Panc1 (cell line): Measurements from ENCODE around the gene CHST14. TPM values are rescaled to one million over a fixed set of nuclear protein-coding genes. Genes with fewer than 3 reads are reported as not detected.

ENCODE experiments used
- ATAC-seq: fragments of 200-7000 bp; cut with Tn5 transposase; 2 replicates; pipeline ENCODE4 v1.9.1; 2020; ENCODE audit warnings: mild to moderate bottlenecking, moderate library complexity
- BruUV-seq: library from RNA; stranded (reverse); fragments of 400-500 nt; replicated peaks from 2 replicates; lab custom pipeline; 2021; lab: Mats Ljungman, UMichigan
- CTCF ChIA-PET: fragments of 300-600 bp; sonication (Branson Sonifier 250); formaldehyde crosslinking; loops from one replicate; lab custom pipeline; 2022; ENCODE audit warnings: antibody characterized with exemption; lab: Charles Lee
- POLR2A ChIA-PET: fragments of 300-600 bp; sonication (Branson Sonifier 250); formaldehyde crosslinking; loops from one replicate; lab custom pipeline; 2022; ENCODE audit warnings: antibody characterized with exemption; lab: Charles Lee
- DNase-seq: peaks from one replicate; pipeline ENCODE4 v3.0.0-alpha.2; 2010; ENCODE audit warnings: low read depth, low spot score
- H3K27ac ChIP-seq: 2 replicates; pipeline ENCODE4 v1.5.1; 2011; ENCODE audit warnings: mild to moderate bottlenecking, low read length, inconsistent platforms
- H3K27me3 ChIP-seq: fragments of 200-500 bp; sonication (Bioruptor generic); 2 replicates; pipeline ENCODE4 v1.6.0; 2014; ENCODE audit warnings: low read length, inconsistent platforms; ENCODE audit not compliant: control insufficient read depth, insufficient read depth
- H3K36me3 ChIP-seq: fragments of 200-500 bp; sonication (Bioruptor generic); 2 replicates; pipeline ENCODE4 v1.5.1; 2014; ENCODE audit warnings: inconsistent platforms, mild to moderate bottlenecking, low read length, moderate library complexity; ENCODE audit not compliant: control insufficient read depth, insufficient read depth
- H3K4me1 ChIP-seq: 2 replicates; pipeline ENCODE4 v1.5.1; 2011; ENCODE audit warnings: inconsistent platforms, mild to moderate bottlenecking, low read length, moderate library complexity; ENCODE audit not compliant: control insufficient read depth, insufficient read depth
- H3K4me3 ChIP-seq, 2 experiments: 2 replicates each; pipeline ENCODE4 v1.5.1; 2011 to 2012; ENCODE audit warnings: low read depth in 2 of 2, low read length in 2 of 2, mild to moderate bottlenecking in 2 of 2, inconsistent platforms in 1 of 2, moderate library complexity in 1 of 2
- H3K9me3 ChIP-seq: fragments of 200-500 bp; sonication (Bioruptor generic); 2 replicates; pipeline ENCODE4 v1.5.1; 2014; ENCODE audit warnings: low read depth, mild to moderate bottlenecking, inconsistent platforms, low read length, moderate library complexity; ENCODE audit not compliant: control insufficient read depth, insufficient read depth
- POLR2AphosphoS5 ChIP-seq: IDR thresholded peaks from 2 replicates; pipeline ENCODE4 v1.6.1; 2012; ENCODE audit warnings: mild to moderate bottlenecking, low read depth, low read length, moderate library complexity
- SIN3A ChIP-seq: IDR thresholded peaks from 2 replicates; pipeline ENCODE4 v1.6.1; 2012; ENCODE audit warnings: low read depth, mild to moderate bottlenecking, low read length, moderate library complexity, borderline replicate concordance; ENCODE audit not compliant: insufficient read depth
- TCF7L2 ChIP-seq: IDR thresholded peaks from 2 replicates; pipeline ENCODE4 v1.6.1; 2011; ENCODE audit warnings: mild to moderate bottlenecking, low read depth, low read length, inconsistent platforms
- in situ Hi-C: cut with HindIII; loops from 2 replicates; pipeline ENCODE4 v1.10.0; 2016; ENCODE audit warnings: low sequenced_read_pairs, low pct_unique_long_range_greater_than_20kb
- intact Hi-C: fragments of 100-400 bp; cut with micrococcal nuclease; formaldehyde crosslinking; loops from one replicate; pipeline ENCODE4 v1.10.0; 2022; ENCODE audit not compliant: unreplicated experiment
- total RNA-seq: library from RNA; stranded (reverse); gene quantifications from one replicate; pipeline ENCODE4 v1.2.1, GENCODE V29; 2021; ENCODE audit not compliant: unreplicated experiment
- TF ChIP-seq, protein P1 (sequence below): fragments of 450-650 bp; IDR thresholded peaks from 2 replicates; pipeline ENCODE4 v1.5.1; 2017; ENCODE audit warnings: mild to moderate bottlenecking
- TF ChIP-seq, protein P2 (sequence below), 2 experiments: IDR thresholded peaks; 2 replicates each; pipeline ENCODE4 v1.6.1; 2011 to 2012; ENCODE audit warnings: low read depth in 2 of 2, control low read depth in 1 of 2, low read length in 1 of 2, mild to moderate bottlenecking in 1 of 2, moderate library complexity in 1 of 2; ENCODE audit not compliant: insufficient read depth in 1 of 2

CHST14 gene
- total RNA-seq, 1 experiment from 2014 or later = 42.4 TPM

DNA sequence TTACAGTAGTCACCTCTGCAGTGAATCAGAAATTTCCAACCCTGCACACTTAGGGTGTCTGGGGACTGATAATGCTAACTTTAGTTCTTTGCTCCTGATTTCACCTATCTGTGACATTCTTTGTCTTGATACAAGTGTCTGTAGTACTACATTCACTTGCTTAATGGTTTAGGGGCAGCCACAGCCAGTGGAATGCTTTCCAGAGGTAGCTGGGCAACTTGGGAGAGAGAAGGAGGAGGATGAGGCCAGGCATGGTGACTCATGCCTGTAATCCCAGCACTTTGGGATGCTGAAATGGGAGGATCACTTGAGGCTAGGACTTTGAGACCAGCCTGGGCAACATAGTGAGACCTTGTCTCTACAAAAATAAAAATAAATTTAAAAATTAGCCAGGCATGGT, 21.5 kb upstream of the CHST14 start:
- Histone ChIP-seq H3K4me1 (peaks cover 49% of the 10 kb centered on the region), H3K27ac (no peak overlapping the region), H3K4me3 (no peak overlapping the region), H3K36me3 (no peaks in the 10 kb centered on the region), H3K9me3 (no peaks in the 10 kb centered on the region), H3K27me3 (no peaks in the 10 kb centered on the region)
- in situ Hi-C loops = no loop called here
- BruUV-seq = no TSS peak
- ChIA-PET POLR2A (interaction anchor here (0.7 kb wide), 1 partner anchor 11 kb away, joined by 11 read pairs; no protein-coding TSS in a partner anchor), CTCF (interaction anchor here (0.9 kb wide), 1 partner anchor 94 kb away, joined by 10 read pairs; no protein-coding TSS in a partner anchor)
- intact Hi-C loops = no loop called here
- TF ChIP-seq, protein P1, sequence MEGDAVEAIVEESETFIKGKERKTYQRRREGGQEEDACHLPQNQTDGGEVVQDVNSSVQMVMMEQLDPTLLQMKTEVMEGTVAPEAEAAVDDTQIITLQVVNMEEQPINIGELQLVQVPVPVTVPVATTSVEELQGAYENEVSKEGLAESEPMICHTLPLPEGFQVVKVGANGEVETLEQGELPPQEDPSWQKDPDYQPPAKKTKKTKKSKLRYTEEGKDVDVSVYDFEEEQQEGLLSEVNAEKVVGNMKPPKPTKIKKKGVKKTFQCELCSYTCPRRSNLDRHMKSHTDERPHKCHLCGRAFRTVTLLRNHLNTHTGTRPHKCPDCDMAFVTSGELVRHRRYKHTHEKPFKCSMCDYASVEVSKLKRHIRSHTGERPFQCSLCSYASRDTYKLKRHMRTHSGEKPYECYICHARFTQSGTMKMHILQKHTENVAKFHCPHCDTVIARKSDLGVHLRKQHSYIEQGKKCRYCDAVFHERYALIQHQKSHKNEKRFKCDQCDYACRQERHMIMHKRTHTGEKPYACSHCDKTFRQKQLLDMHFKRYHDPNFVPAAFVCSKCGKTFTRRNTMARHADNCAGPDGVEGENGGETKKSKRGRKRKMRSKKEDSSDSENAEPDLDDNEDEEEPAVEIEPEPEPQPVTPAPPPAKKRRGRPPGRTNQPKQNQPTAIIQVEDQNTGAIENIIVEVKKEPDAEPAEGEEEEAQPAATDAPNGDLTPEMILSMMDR = no peak
- TF ChIP-seq POLR2AphosphoS5 (no peak), SIN3A (no peak), TCF7L2 (no peak)
- TF ChIP-seq, protein P2, sequence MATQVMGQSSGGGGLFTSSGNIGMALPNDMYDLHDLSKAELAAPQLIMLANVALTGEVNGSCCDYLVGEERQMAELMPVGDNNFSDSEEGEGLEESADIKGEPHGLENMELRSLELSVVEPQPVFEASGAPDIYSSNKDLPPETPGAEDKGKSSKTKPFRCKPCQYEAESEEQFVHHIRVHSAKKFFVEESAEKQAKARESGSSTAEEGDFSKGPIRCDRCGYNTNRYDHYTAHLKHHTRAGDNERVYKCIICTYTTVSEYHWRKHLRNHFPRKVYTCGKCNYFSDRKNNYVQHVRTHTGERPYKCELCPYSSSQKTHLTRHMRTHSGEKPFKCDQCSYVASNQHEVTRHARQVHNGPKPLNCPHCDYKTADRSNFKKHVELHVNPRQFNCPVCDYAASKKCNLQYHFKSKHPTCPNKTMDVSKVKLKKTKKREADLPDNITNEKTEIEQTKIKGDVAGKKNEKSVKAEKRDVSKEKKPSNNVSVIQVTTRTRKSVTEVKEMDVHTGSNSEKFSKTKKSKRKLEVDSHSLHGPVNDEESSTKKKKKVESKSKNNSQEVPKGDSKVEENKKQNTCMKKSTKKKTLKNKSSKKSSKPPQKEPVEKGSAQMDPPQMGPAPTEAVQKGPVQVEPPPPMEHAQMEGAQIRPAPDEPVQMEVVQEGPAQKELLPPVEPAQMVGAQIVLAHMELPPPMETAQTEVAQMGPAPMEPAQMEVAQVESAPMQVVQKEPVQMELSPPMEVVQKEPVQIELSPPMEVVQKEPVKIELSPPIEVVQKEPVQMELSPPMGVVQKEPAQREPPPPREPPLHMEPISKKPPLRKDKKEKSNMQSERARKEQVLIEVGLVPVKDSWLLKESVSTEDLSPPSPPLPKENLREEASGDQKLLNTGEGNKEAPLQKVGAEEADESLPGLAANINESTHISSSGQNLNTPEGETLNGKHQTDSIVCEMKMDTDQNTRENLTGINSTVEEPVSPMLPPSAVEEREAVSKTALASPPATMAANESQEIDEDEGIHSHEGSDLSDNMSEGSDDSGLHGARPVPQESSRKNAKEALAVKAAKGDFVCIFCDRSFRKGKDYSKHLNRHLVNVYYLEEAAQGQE (IDR thresholded peaks at IDR 0.05; ENCODE audit: insufficient read depth in 1 of 2, low read depth in 2 of 2, low read length in 1 of 2) = no peak
- DNase-seq (no peak), ATAC-seq (no peak)

DNA sequence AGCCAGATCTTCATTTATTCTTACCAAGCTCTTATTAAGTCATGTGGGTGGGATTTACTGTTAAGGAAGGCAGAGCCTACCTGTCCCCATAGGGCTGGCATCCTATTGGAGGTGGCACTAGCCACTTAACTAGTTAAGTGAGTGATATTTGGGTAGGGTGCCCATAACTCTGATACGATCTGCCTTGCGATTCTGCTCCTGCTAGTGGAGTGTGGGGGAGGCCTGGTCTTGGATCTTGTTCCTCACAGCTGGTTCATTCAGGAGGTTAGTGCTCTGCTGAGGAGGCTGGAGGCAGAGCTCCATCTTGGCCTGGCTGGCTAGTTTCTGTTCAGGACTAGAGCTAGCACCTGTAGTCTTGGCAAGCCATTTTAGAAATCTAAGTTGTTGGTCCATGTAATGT, 20.7 kb upstream of the CHST14 start:
- POLR2A ChIA-PET = no interaction called here
- Histone ChIP-seq H3K4me1 (peaks cover 49% of the 10 kb centered on the region), H3K9me3 (no peaks in the 10 kb centered on the region), H3K27me3 (no peaks in the 10 kb centered on the region), H3K27ac (no peak overlapping the region), H3K36me3 (no peaks in the 10 kb centered on the region), H3K4me3 (no peak overlapping the region)
- intact Hi-C loops = no loop called here
- no TSS peak for BruUV-seq
- in situ Hi-C loops = no loop called here
- CTCF ChIA-PET = interaction anchor here (0.7 to 1.2 kb wide), 2 partner anchors 9 to 11 kb away, joined by 3 to 6 read pairs; partner anchors contain the start of gene BAHD1
- TF ChIP-seq TCF7L2 = no peak
- no peak for TF ChIP-seq POLR2AphosphoS5
- TF ChIP-seq, protein P1 = no peak
- TF ChIP-seq, protein P2 (IDR thresholded peaks at IDR 0.05; ENCODE audit: insufficient read depth in 1 of 2, low read depth in 2 of 2, low read length in 1 of 2) = no peak
- TF ChIP-seq SIN3A = no peak
- ATAC-seq = no peak
- DNase-seq = no peak
